Esophagus muscularis mucosa (tissue), 4 donors: ENCODE data around the gene COX4I1. TPM values are rescaled to one million over a fixed set of nuclear protein-coding genes. Genes with fewer than 3 reads are reported as not detected.
"Not testable (repeated sequence)": the region's sequence is repeated elsewhere in the genome, so short reads cannot be mapped to it uniquely, and the experiment has no call there.

Experiments
- DNase-seq: peaks from one replicate; pipeline ENCODE4 v3.0.0-alpha.2; 2017; ENCODE audit errors: extremely low spot score
- H3K27ac ChIP-seq, 4 donors: fragments of 200-600 bp; sonication (generic); replicated peaks in 1 of 4; 1 replicate in 3 of 4; 2 replicates in 1 of 4; pipeline ENCODE4 v1.5.1; 2016 to 2019; ENCODE audit warnings: mild to moderate bottlenecking in 1 of 4
- H3K27me3 ChIP-seq, 4 donors: fragments of 200-600 bp; sonication (generic); one replicate each; pipeline versions ENCODE4 v1.5.1 to v1.6.0; 2016 to 2019
- H3K36me3 ChIP-seq, 4 donors: fragments of 200-600 bp; sonication (generic); one replicate each; pipeline ENCODE4 v1.5.1; 2016 to 2019
- H3K4me1 ChIP-seq, 4 donors: fragments of 200-600 bp; sonication (generic); one replicate each; pipeline ENCODE4 v1.5.1; 2016 to 2019
- H3K4me3 ChIP-seq, 4 donors: fragments of 200-600 bp; sonication (generic); 1 replicate in 2 of 4; 2 replicates in 2 of 4; pipeline ENCODE4 v1.5.1; 2016 to 2019; ENCODE audit warnings: mild to moderate bottlenecking in 4 of 4, moderate library complexity in 1 of 4
- H3K9me3 ChIP-seq, 4 donors: fragments of 200-600 bp; sonication (generic); 1 replicate in 3 of 4; 2 replicates in 1 of 4; pipeline ENCODE4 v1.5.1; 2016 to 2019
- CTCF ChIP-seq, 3 experiments: fragments of 200-600 bp in 2 of 3; fragments of 450-650 bp in 1 of 3; sonication (generic) in 2 of 3; IDR thresholded peaks; one replicate each; pipeline ENCODE4 v1.5.1; 2017 to 2019; ENCODE audit warnings: antibody characterized with exemption in 3 of 3, mild to moderate bottlenecking in 2 of 3, moderate library complexity in 1 of 3
- EP300 ChIP-seq: sonication (generic); formaldehyde crosslinking; IDR thresholded peaks from one replicate; pipeline ENCODE4 v1.6.1; 2017; ENCODE audit warnings: antibody characterized with exemption
- POLR2A ChIP-seq: fragments of 450-650 bp; IDR thresholded peaks from one replicate; pipeline ENCODE4 v1.6.1; 2017; ENCODE audit warnings: antibody characterized with exemption, moderate library complexity, mild to moderate bottlenecking, low read depth
- POLR2AphosphoS5 ChIP-seq, 2 donors: sonication (generic); formaldehyde crosslinking; IDR thresholded peaks; one replicate each; pipeline ENCODE4 v1.6.1; 2017; ENCODE audit warnings: antibody characterized with exemption in 2 of 2
- WGBS: methylation state at CpG from one replicate; pipeline ENCODE4 v1.1.5; 2018; 5-methylcytosine and 5-hydroxymethylcytosine counted together
- intact Hi-C: fragments of 100-400 bp; cut with DNase I; formaldehyde crosslinking; loops from one replicate; pipeline ENCODE4 v1.15.1; 2023
- total RNA-seq, 4 donors: library from RNA; depleted of rRNA; stranded (reverse); fragments of >200 nt; gene quantifications; one replicate each; pipeline versions ENCODE4 v1.1.0 to v1.2.1, GENCODE V29; 2016

The COX4I1 gene
- total RNA-seq, 4 donors from 2014 or later = 555 to 640 (median 575) TPM

DNA sequence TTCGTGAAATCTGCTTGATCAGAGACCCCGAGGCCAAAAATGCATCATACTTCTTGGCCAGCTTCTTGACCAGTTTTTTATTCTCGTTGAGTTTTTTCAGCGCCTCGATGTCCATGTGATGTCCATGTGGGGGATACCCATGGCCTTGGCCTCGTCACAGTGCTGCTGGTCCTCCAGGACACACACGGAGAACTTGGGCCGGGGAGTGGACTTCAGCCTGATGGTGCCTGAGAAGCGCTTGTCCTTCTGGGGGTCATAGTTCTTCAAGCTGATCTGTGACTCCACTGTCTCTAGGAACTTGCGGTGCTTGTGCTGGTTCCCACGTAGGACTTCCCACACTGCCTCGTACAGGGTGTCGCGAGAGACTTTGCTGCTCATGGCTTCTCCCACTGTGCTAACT lies 16.7 kb downstream of the COX4I1 start:
- Histone ChIP-seq H3K4me1 (peaks cover under 1 to 16% (median 12%) of the 10 kb centered on the region in 4 donors), H3K36me3 (no peaks in the 10 kb centered on the region), H3K4me3 (no peak overlapping the region), H3K27ac (no peak overlapping the region), H3K9me3 (no peaks in the 10 kb centered on the region), H3K27me3 (peaks cover 0 to 13% (median 0%) of the 10 kb centered on the region in 4 donors)
- intact Hi-C loops = no loop called here
- WGBS = 92% methylated on average over 14 of the region's 14 CpGs
- no peak for DNase-seq
- TF ChIP-seq POLR2AphosphoS5 (IDR thresholded peaks at IDR 0.05) (no peak), CTCF (IDR thresholded peaks at IDR 0.05) (no peak), EP300 (no peak), POLR2A (no peak)

- not testable (repeated sequence) for H3K4me3 ChIP-seq
- WGBS = 85% methylated on average over 6 of the region's 6 CpGs
These were observed 17.7 kb downstream of the COX4I1 start for GRCh38 chr16:85817195-85817594.

DNA sequence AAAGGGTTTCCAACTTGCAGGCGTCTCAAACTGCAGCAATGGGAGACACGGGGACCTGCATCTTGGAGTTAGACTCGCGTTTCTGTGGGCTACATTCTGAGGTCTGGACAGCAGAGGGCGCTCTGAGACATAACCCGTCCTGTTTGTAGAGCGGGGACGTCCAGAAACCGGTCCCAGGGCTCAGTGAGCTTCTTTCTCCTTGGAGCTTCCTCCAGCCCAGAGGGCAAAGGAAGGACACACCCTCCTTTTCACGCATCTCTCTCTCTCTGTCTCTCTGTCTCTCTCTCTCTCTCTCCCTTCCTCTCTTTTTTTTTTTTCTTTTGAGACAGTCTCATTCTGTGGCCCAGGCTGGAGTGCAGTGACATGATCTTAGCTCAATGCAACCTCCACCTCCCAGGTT lies 19.8 kb downstream of the COX4I1 start:
- Histone ChIP-seq H3K27ac (no peak overlapping the region), H3K4me1 (peaks cover 7 to 23% (median 15%) of the 10 kb centered on the region in 4 donors), H3K27me3 (no peaks in the 10 kb centered on the region), H3K36me3 (no peaks in the 10 kb centered on the region), H3K4me3 (no peak overlapping the region), H3K9me3 (no peaks in the 10 kb centered on the region)
- intact Hi-C loops = no loop called here
- 4% methylated on average over 10 of the region's 10 CpGs for WGBS
- no peak for TF ChIP-seq POLR2AphosphoS5 (IDR thresholded peaks at IDR 0.05)
- peak; percentile 70 to 79 (median 71) for TF ChIP-seq CTCF (IDR thresholded peaks at IDR 0.05)
- TF ChIP-seq POLR2A = no peak
- DNase-seq = no peak

More at GRCh38 chr16:85817195-85817594, 17.7 kb downstream of the COX4I1 start:
- H3K9me3 ChIP-seq, H3K36me3 ChIP-seq, H3K27ac ChIP-seq, DNase-seq, intact Hi-C loops, H3K27me3 ChIP-seq: not testable (repeated sequence)
- peaks cover 7 to 23% (median 17%) of the 10 kb centered on the region in 4 donors for H3K4me1 ChIP-seq

DNA sequence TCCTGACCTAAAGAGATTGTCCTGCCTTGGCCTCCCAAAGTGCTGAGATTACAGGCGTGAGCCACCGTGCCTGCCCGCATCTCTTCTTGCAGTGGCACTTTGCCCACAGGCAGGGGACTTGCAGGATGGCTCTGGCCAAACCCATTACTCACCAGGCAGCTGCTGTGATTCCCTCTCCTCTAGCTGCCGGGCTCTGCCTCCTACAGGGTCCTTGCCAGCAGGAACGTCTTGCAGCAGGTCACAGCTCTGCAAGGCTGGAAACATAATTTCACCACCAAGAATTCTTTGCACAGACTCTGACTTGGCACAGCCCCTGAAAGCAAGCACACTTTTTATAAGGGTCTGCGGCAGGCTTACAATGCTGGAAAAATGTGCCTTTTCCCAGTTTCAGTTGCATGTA lies 20.3 kb downstream of the COX4I1 start:
- intact Hi-C loops = loop anchor here (5.0 kb wide), 1 partner anchor 703 kb away; no protein-coding TSS in a partner anchor
- Histone ChIP-seq H3K27me3 (no peaks in the 10 kb centered on the region), H3K36me3 (no peaks in the 10 kb centered on the region), H3K4me3 (no peak overlapping the region), H3K4me1 (peaks cover 7 to 23% (median 15%) of the 10 kb centered on the region in 4 donors), H3K27ac (no peak overlapping the region), H3K9me3 (no peaks in the 10 kb centered on the region)
- TF ChIP-seq POLR2A = no peak
- TF ChIP-seq EP300 = no peak
- TF ChIP-seq POLR2AphosphoS5 (IDR thresholded peaks at IDR 0.05) = no peak
- TF ChIP-seq CTCF (IDR thresholded peaks at IDR 0.05) = no peak
- 49% methylated on average over 6 of the region's 6 CpGs for WGBS
- no peak for DNase-seq

GRCh38 chr16:85820604-85821372 lies 21.3 kb downstream of the COX4I1 start:
- 67% methylated on average over 22 of the region's 22 CpGs for WGBS
- TF ChIP-seq EP300 (no peak), POLR2AphosphoS5 (IDR thresholded peaks at IDR 0.05) (no peak), POLR2A (no peak), CTCF (IDR thresholded peaks at IDR 0.05) (no peak)

More at GRCh38 chr16:85820604-85821372, 21.3 kb downstream of the COX4I1 start:
- no peaks in the 10 kb centered on the region for H3K36me3 ChIP-seq
- peaks cover 7 to 23% (median 15%) of the 10 kb centered on the region in 4 donors for H3K4me1 ChIP-seq
- no peak for DNase-seq
- intact Hi-C loops = loop anchor here (1.0 to 5.0 kb wide), 3 partner anchors 167 to 702 kb away; no protein-coding TSS in a partner anchor
- no peak overlapping the region for H3K4me3 ChIP-seq
- no peaks in the 10 kb centered on the region for H3K9me3 ChIP-seq
- H3K27ac ChIP-seq = no peak overlapping the region
- H3K27me3 ChIP-seq = no peaks in the 10 kb centered on the region
